WTC11 (cell line): ENCODE data around the gene MAS1L. TPM values are rescaled to one million over a fixed set of nuclear protein-coding genes. Genes with fewer than 3 reads are reported as not detected.

Experiments used
- ATAC-seq: fragments of 200-7000 bp; cut with Tn5 transposase; 2 replicates; pipeline ENCODE4 v1.10.0; 2021; ENCODE audit warnings: mild to moderate bottlenecking, moderate library complexity
- CTCF ChIA-PET: fragments of 300-600 bp; sonication (Branson Sonifier 250); formaldehyde crosslinking; loops from one replicate; lab custom pipeline; 2021; ENCODE audit warnings: antibody characterized with exemption; lab: Charles Lee
- POLR2A ChIA-PET: fragments of 350-600 bp; sonication (Branson Sonifier 250); formaldehyde crosslinking; loops from one replicate; lab custom pipeline; 2021; ENCODE audit warnings: antibody characterized with exemption; lab: Charles Lee
- DNase-seq: peaks from one replicate; pipeline ENCODE4 v3.0.0; 2021; ENCODE audit warnings: low spot score
- H3K27ac Mint-ChIP-seq: 2 replicates; pipeline ENCODE4 v1.8.0; 2021; ENCODE audit warnings: mixed read lengths
- H3K27me3 Mint-ChIP-seq: 2 replicates; pipeline ENCODE4 v1.8.0; 2021; ENCODE audit warnings: low read depth, mild to moderate bottlenecking, moderate library complexity, mixed read lengths
- H3K36me3 Mint-ChIP-seq: 2 replicates; pipeline ENCODE4 v1.8.0; 2021; ENCODE audit warnings: mixed read lengths
- H3K4me1 Mint-ChIP-seq: 2 replicates; pipeline ENCODE4 v1.8.0; 2022; ENCODE audit warnings: mixed read lengths
- H3K4me3 Mint-ChIP-seq: 2 replicates; pipeline ENCODE4 v1.8.0; 2021; ENCODE audit warnings: mild to moderate bottlenecking, moderate library complexity, mixed read lengths
- H3K9me3 Mint-ChIP-seq: 2 replicates; pipeline ENCODE4 v1.8.0; 2021; ENCODE audit warnings: mixed read lengths
- CBFB ChIP-seq: sonication (generic); formaldehyde crosslinking; IDR thresholded peaks from 2 replicates; pipeline ENCODE4 v1.8.1; 2022; ENCODE audit warnings: mild to moderate bottlenecking, low read depth, missing genetic modification reagents
- CTCF ChIP-seq: fragments of 200-600 bp; IDR thresholded peaks from 2 replicates; pipeline ENCODE4 v1.8.0; 2022; ENCODE audit warnings: antibody characterized with exemption
- E2F1 ChIP-seq: sonication (generic); formaldehyde crosslinking; IDR thresholded peaks from 2 replicates; pipeline ENCODE4 v1.8.0; 2022; ENCODE audit warnings: mild to moderate bottlenecking, missing genetic modification reagents
- ELF4 ChIP-seq: sonication (generic); formaldehyde crosslinking; IDR thresholded peaks from 2 replicates; pipeline ENCODE4 v1.8.1; 2022; ENCODE audit warnings: low read depth, mild to moderate bottlenecking, moderate library complexity, missing genetic modification reagents
- HMGXB4 ChIP-seq: sonication (generic); formaldehyde crosslinking; IDR thresholded peaks from 2 replicates; pipeline ENCODE4 v1.8.1; 2023; ENCODE audit warnings: mild to moderate bottlenecking, moderate library complexity, missing genetic modification reagents
- SMAD4 ChIP-seq: sonication (generic); formaldehyde crosslinking; IDR thresholded peaks from 2 replicates; pipeline ENCODE4 v1.8.0; 2022; ENCODE audit warnings: mild to moderate bottlenecking, missing genetic modification reagents
- TEAD1 ChIP-seq: sonication (generic); formaldehyde crosslinking; IDR thresholded peaks from 2 replicates; pipeline ENCODE4 v1.8.0; 2022; ENCODE audit warnings: mild to moderate bottlenecking, missing genetic modification reagents
- TP53 ChIP-seq: sonication (generic); formaldehyde crosslinking; IDR thresholded peaks from 2 replicates; pipeline ENCODE4 v1.8.1; 2023; ENCODE audit warnings: mild to moderate bottlenecking, missing genetic modification reagents
- ZNF219 ChIP-seq: sonication (generic); formaldehyde crosslinking; IDR thresholded peaks from 2 replicates; pipeline ENCODE4 v1.8.0; 2023; ENCODE audit warnings: missing genetic modification reagents, mild to moderate bottlenecking, borderline replicate concordance
- ZNF263 ChIP-seq: sonication (generic); formaldehyde crosslinking; IDR thresholded peaks from 2 replicates; pipeline ENCODE4 v1.8.1; 2022; ENCODE audit warnings: low read depth, mild to moderate bottlenecking, moderate library complexity, missing genetic modification reagents
- ZNF532 ChIP-seq: fragments of 250-450 bp; sonication (Bioruptor Pico); IDR thresholded peaks from 2 replicates; pipeline ENCODE4 v1.9.0; 2021; ENCODE audit warnings: mild to moderate bottlenecking, borderline replicate concordance
- total RNA-seq: library from RNA; stranded (reverse); gene quantifications from 3 replicates; pipeline ENCODE4 v1.2.3, GENCODE V29; 2021
- TF ChIP-seq, protein P1 (sequence below): sonication (generic); formaldehyde crosslinking; IDR thresholded peaks from 2 replicates; pipeline ENCODE4 v1.8.1; 2023; ENCODE audit warnings: mild to moderate bottlenecking, missing genetic modification reagents, moderate library complexity
- TF ChIP-seq, protein P2 (sequence below): fragments of 250-450 bp; sonication (Bioruptor Pico); IDR thresholded peaks from 2 replicates; pipeline ENCODE4 v1.8.0; 2021; ENCODE audit warnings: mild to moderate bottlenecking
- TF ChIP-seq, protein P3 (sequence below): sonication (generic); formaldehyde crosslinking; IDR thresholded peaks from 2 replicates; pipeline ENCODE4 v1.8.1; 2023; ENCODE audit warnings: mild to moderate bottlenecking, missing genetic modification reagents
- TF ChIP-seq, protein P4 (sequence below): sonication (generic); formaldehyde crosslinking; IDR thresholded peaks from 2 replicates; pipeline ENCODE4 v1.8.0; 2023; ENCODE audit warnings: missing genetic modification reagents

The MAS1L gene
- total RNA-seq, 1 experiment from 2014 or later, result not detected

GRCh38 chr6:29500594-29500993 is 12.8 kb upstream of the MAS1L start (continued):
- no peak for TF ChIP-seq E2F1 (CRISPR knock-in tag)
- TF ChIP-seq ELF4 (CRISPR knock-in tag), result no peak
- TF ChIP-seq ZNF263 (CRISPR knock-in tag), result no peak
- TF ChIP-seq ZNF219 (CRISPR knock-in tag), result no peak
- TF ChIP-seq, protein P1, sequence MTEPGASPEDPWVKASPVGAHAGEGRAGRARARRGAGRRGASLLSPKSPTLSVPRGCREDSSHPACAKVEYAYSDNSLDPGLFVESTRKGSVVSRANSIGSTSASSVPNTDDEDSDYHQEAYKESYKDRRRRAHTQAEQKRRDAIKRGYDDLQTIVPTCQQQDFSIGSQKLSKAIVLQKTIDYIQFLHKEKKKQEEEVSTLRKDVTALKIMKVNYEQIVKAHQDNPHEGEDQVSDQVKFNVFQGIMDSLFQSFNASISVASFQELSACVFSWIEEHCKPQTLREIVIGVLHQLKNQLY (CRISPR knock-in tag), result no peak
- TF ChIP-seq SMAD4 (CRISPR knock-in tag), result no peak
- no peak for TF ChIP-seq TEAD1
- no peak for TF ChIP-seq CTCF
- TF ChIP-seq, protein P2, sequence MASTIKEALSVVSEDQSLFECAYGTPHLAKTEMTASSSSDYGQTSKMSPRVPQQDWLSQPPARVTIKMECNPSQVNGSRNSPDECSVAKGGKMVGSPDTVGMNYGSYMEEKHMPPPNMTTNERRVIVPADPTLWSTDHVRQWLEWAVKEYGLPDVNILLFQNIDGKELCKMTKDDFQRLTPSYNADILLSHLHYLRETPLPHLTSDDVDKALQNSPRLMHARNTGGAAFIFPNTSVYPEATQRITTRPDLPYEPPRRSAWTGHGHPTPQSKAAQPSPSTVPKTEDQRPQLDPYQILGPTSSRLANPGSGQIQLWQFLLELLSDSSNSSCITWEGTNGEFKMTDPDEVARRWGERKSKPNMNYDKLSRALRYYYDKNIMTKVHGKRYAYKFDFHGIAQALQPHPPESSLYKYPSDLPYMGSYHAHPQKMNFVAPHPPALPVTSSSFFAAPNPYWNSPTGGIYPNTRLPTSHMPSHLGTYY (CRISPR knock-in tag), result no peak
- TF ChIP-seq CBFB, result no peak

DNA sequence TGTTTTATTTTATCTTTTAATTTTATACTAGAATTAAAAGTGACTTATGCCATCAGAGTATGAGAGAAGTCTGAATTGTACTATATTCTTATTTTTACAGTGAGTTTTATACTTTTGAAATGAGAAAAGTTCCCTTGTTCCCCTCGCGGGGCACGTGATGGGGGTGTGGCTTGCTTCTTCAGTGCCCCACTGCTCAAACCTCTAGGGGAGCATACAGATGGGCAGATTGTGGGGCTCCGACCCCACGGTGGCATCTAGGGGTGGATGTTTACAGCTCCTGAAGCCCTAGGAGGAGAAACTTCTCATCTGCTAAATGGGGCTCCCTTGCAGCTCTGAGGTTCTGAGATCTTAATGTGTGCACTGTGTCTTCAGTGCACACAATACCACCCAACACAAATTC is 11.9 kb upstream of the MAS1L start:
- no peaks in the 10 kb centered on the region for H3K9me3 Mint-ChIP-seq
- peaks cover 10% of the 10 kb centered on the region for H3K27me3 Mint-ChIP-seq
- TF ChIP-seq ZNF532 (CRISPR knock-in tag) (no peak), TP53 (CRISPR knock-in tag) (no peak), HMGXB4 (CRISPR knock-in tag) (no peak)
- TF ChIP-seq, protein P3, sequence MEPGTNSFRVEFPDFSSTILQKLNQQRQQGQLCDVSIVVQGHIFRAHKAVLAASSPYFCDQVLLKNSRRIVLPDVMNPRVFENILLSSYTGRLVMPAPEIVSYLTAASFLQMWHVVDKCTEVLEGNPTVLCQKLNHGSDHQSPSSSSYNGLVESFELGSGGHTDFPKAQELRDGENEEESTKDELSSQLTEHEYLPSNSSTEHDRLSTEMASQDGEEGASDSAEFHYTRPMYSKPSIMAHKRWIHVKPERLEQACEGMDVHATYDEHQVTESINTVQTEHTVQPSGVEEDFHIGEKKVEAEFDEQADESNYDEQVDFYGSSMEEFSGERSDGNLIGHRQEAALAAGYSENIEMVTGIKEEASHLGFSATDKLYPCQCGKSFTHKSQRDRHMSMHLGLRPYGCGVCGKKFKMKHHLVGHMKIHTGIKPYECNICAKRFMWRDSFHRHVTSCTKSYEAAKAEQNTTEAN (CRISPR knock-in tag), result no peak
- TF ChIP-seq, protein P4, sequence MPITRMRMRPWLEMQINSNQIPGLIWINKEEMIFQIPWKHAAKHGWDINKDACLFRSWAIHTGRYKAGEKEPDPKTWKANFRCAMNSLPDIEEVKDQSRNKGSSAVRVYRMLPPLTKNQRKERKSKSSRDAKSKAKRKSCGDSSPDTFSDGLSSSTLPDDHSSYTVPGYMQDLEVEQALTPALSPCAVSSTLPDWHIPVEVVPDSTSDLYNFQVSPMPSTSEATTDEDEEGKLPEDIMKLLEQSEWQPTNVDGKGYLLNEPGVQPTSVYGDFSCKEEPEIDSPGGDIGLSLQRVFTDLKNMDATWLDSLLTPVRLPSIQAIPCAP, result no peak
- no peak overlapping the region for H3K27ac Mint-ChIP-seq
- H3K4me3 Mint-ChIP-seq, result no peak overlapping the region
- CTCF ChIA-PET, result no interaction called here
- no peaks in the 10 kb centered on the region for H3K36me3 Mint-ChIP-seq
- no peaks in the 10 kb centered on the region for H3K4me1 Mint-ChIP-seq
- no peak for ATAC-seq
- no peak for DNase-seq
- POLR2A ChIA-PET, result no interaction called here
